Progenitor cell of endocrine pancreas (in vitro differentiated cells): ENCODE results near the gene LRATD1. TPM values are rescaled to one million over a fixed set of nuclear protein-coding genes. Genes with fewer than 3 reads are reported as not detected.

Source experiments
- DNase-seq: peaks from one replicate; pipeline ENCODE4 v3.0.0; 2021; ENCODE audit warnings: low spot score; ENCODE audit not compliant: unreplicated experiment
- H3K27ac Mint-ChIP-seq: 2 replicates; pipeline ENCODE4 v1.8.0; 2021; ENCODE audit warnings: mild to moderate bottlenecking, moderate library complexity, mixed read lengths
- H3K27me3 Mint-ChIP-seq: 2 replicates; pipeline ENCODE4 v1.8.0; 2021; ENCODE audit warnings: mixed read lengths
- H3K36me3 Mint-ChIP-seq: 2 replicates; pipeline ENCODE4 v1.8.0; 2022; ENCODE audit warnings: mixed read lengths; ENCODE audit not compliant: insufficient read depth
- H3K4me1 Mint-ChIP-seq: 2 replicates; pipeline ENCODE4 v1.8.0; 2021; ENCODE audit warnings: low read depth, mixed read lengths
- H3K4me3 Mint-ChIP-seq: 2 replicates; pipeline ENCODE4 v1.8.0; 2021; ENCODE audit warnings: low read depth, mild to moderate bottlenecking, moderate library complexity, mixed read lengths
- H3K9me3 Mint-ChIP-seq: 2 replicates; pipeline ENCODE4 v1.8.0; 2021; ENCODE audit warnings: low read depth, mixed read lengths
- long read RNA-seq: library from polyadenylated mRNA; unstranded; transcript quantifications from one replicate; pipeline ENCODE4 v2.0.0, GENCODE V29; 2020
- total RNA-seq: library from RNA; stranded (reverse); gene quantifications from 2 replicates; pipeline ENCODE4 v1.2.1, GENCODE V29; 2021
- TF ChIP-seq, protein P1 (sequence below): fragments of 200-600 bp; sonication (generic); IDR thresholded peaks from one replicate; pipeline ENCODE4 v1.5.0; 2021; ENCODE audit warnings: antibody characterized with exemption, mild to moderate bottlenecking; ENCODE audit not compliant: unreplicated experiment

LRATD1 gene, protein sequence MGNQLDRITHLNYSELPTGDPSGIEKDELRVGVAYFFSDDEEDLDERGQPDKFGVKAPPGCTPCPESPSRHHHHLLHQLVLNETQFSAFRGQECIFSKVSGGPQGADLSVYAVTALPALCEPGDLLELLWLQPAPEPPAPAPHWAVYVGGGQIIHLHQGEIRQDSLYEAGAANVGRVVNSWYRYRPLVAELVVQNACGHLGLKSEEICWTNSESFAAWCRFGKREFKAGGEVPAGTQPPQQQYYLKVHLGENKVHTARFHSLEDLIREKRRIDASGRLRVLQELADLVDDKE
- total RNA-seq = 148 and 177 TPM in 2 replicates
- long read RNA-seq, full-length matches to known transcripts = 10 of 61 reads
- long read RNA-seq, partial matches to known transcripts = 45 of 61 reads
- long read RNA-seq, other reads (novel, unspliced or antisense) = 6 of 61 reads

- H3K36me3 Mint-ChIP-seq = peaks cover 22% of the 10 kb centered on the region
- peak within 1 kb of the TSS; percentile 100 for H3K4me3 Mint-ChIP-seq
- H3K9me3 Mint-ChIP-seq = no peaks in the 10 kb centered on the region
- DNase-seq = peak; percentile 93
- peaks cover 26% of the 10 kb centered on the region for H3K4me1 Mint-ChIP-seq
- TF ChIP-seq, protein P1, sequence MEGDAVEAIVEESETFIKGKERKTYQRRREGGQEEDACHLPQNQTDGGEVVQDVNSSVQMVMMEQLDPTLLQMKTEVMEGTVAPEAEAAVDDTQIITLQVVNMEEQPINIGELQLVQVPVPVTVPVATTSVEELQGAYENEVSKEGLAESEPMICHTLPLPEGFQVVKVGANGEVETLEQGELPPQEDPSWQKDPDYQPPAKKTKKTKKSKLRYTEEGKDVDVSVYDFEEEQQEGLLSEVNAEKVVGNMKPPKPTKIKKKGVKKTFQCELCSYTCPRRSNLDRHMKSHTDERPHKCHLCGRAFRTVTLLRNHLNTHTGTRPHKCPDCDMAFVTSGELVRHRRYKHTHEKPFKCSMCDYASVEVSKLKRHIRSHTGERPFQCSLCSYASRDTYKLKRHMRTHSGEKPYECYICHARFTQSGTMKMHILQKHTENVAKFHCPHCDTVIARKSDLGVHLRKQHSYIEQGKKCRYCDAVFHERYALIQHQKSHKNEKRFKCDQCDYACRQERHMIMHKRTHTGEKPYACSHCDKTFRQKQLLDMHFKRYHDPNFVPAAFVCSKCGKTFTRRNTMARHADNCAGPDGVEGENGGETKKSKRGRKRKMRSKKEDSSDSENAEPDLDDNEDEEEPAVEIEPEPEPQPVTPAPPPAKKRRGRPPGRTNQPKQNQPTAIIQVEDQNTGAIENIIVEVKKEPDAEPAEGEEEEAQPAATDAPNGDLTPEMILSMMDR = no peak
- no peaks in the 10 kb centered on the region for H3K27me3 Mint-ChIP-seq
- peak within 1 kb of the TSS; percentile 95 for H3K27ac Mint-ChIP-seq
Observed at GRCh38 chr2:14632133-14632936, at the start of gene LRATD1. LRATD1 (plus strand) TSS chr2:14632717; CDS start chr2:14633980, 1,263 bp downstream.

DNA sequence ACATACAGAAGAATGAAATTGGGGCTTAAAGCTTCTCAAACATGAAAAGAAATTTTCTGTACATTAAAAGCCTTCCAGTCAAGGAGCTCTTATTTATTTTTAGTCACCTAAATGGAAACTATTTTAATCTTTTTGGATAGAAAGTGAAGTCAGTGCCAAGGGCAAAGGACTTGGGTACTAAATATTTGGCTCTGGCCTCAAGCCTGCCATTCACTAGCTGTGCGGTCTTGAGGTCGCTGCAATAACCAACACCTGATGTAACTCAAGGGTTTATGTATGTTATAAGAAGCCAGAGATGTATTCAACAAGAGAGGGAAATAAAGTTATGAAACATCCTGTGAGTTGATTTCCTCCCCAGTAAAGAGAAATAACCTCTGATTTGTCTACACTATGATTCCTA is 49.5 kb upstream of the LRATD1 start:
- no peak for DNase-seq
- TF ChIP-seq, protein P1 = no peak
- no peak overlapping the region for H3K4me3 Mint-ChIP-seq
- H3K36me3 Mint-ChIP-seq = no peaks in the 10 kb centered on the region
- no peaks in the 10 kb centered on the region for H3K9me3 Mint-ChIP-seq
- no peaks in the 10 kb centered on the region for H3K27me3 Mint-ChIP-seq
- H3K4me1 Mint-ChIP-seq = no peaks in the 10 kb centered on the region
- H3K27ac Mint-ChIP-seq = no peak overlapping the region

GRCh38 chr2:14583802-14584201 is 48.7 kb upstream of the LRATD1 start:
- Mint-ChIP-seq H3K27ac (no peak overlapping the region), H3K4me1 (no peaks in the 10 kb centered on the region), H3K36me3 (no peaks in the 10 kb centered on the region), H3K4me3 (no peak overlapping the region), H3K9me3 (no peaks in the 10 kb centered on the region), H3K27me3 (no peaks in the 10 kb centered on the region)
- TF ChIP-seq, protein P1 = no peak
- no peak for DNase-seq

DNA sequence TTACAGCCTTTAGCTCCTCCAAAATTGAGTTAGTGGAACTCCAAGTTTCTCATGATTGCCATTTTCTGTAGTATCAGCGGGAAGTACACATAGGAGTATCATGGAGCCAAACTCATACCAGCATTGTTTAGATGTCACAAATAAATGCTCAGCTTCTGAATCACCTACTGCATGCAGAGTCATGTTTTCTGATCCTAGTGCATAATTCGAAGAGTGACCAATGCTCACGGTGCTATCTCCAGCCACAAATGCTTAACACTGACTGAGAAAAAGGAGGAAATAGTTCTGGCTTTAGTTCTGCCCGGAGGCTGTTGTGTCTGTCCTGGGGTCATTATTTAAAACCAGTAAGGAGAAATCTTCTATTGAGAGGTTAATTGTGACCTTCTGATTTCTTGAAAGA is 45.4 kb upstream of the LRATD1 start:
- Mint-ChIP-seq H3K4me1 (peaks cover 1% of the 10 kb centered on the region), H3K36me3 (no peaks in the 10 kb centered on the region), H3K9me3 (no peaks in the 10 kb centered on the region), H3K27ac (no peak overlapping the region), H3K27me3 (peaks cover 3% of the 10 kb centered on the region), H3K4me3 (no peak overlapping the region)
- TF ChIP-seq, protein P1 = no peak
- no peak for DNase-seq

- no peak for DNase-seq
- no peak overlapping the region for H3K27ac Mint-ChIP-seq
- TF ChIP-seq, protein P1 = no peak
Observed at GRCh38 chr2:14601156-14601770, 31.3 kb upstream of the LRATD1 start.

More at GRCh38 chr2:14601156-14601770, 31.3 kb upstream of the LRATD1 start:
- Mint-ChIP-seq H3K4me3 (no peak overlapping the region), H3K36me3 (no peaks in the 10 kb centered on the region), H3K4me1 (peaks cover 5% of the 10 kb centered on the region), H3K9me3 (peaks cover 2% of the 10 kb centered on the region), H3K27me3 (no peaks in the 10 kb centered on the region)
